Measurements from ENCODE around the gene RBM8A.

RBM8A gene

DNA sequence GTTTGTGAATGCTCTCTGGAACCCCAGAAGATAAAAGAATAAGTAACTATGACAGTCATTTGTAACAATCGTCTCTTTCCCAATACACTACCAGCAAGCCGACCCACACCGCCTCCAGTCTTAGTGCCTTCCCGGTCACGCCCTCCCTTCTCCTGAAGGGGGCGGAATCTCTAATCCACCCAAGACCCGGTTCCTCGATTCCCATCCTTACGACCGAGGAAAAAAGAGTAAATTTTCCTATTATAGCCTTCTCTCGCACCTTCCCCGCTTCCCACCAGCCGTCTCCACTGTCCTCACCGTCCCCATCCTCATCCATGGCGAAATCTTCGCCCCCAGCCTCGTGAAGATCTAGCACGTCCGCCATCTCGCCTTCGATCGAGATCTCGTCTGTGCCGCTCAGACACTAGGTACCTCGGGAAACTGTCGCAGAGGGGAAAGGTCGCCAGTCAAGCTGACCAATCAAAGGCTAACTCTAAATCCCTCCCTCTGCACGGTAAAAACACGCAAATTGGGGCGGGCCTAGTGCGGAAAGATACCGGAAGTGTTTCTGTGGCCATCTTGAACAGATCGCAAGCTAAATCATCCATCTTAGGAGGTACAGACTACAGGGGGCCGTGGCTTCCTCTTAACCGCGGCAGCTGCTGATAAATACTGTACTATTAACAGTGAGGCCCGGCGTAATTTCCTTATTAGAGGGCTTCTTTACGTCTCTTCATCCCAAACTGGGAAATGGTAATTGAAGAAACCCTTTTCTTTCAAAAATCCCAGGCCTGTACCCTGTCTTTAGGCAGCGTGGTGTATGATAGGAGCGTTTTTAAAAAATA lies at the start of gene RBM8A:
Gene RBM8A (minus strand): TSS at position 422 of the 824 bp plus-strand sequence. CDS start 58 bp downstream, at position 364.
- DNase-seq: peak; percentile 99
- in situ Hi-C loops (cut with MboI; ENCODE audit: low pct_unique_long_range_greater_than_20kb, low sequenced_read_pairs): no loop called here

DNA sequence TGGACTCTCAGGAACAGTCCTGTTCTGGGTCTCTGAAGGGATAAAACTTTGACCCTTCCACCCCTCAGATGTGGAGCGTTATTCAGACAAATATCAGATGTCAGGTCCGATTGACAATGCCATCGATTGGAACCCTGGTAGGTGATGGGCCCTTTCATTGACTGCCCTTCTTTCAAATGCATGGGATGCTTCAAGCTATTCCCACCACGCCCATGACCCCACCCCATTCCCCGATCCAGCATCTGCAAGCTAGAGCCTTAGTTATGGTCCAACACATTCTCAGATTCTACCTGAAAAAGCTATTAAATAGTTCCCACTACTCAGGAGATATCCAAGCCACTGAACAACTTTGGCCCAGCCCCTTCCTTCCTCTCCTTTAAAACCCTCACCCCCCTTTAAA lies 49.7 kb upstream of the RBM8A start:
- in situ Hi-C loops (cut with MboI; ENCODE audit: low pct_unique_long_range_greater_than_20kb, low sequenced_read_pairs): no loop called here
- DNase-seq: no peak

DNA sequence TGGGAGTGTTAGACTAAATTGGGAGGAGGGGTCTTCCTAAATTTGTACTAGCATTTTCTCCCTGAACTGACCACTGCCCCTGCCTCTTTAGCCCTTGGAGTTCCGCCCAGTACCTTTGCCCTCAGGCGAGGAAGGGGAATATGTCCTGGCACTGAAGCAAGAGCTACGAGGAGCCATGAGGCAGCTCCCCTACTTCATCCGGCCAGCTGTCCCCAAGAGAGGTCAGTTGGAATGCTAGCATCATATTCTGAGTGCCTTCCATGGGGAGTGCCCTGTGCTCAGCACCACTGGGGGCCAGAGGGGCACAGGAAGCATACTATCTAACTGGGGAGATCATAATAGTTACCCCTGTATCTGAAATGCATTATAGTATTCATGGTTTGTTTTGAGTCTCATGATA lies 47.9 kb upstream of the RBM8A start:
- in situ Hi-C loops (cut with MboI; ENCODE audit: low pct_unique_long_range_greater_than_20kb, low sequenced_read_pairs): no loop called here

DNA sequence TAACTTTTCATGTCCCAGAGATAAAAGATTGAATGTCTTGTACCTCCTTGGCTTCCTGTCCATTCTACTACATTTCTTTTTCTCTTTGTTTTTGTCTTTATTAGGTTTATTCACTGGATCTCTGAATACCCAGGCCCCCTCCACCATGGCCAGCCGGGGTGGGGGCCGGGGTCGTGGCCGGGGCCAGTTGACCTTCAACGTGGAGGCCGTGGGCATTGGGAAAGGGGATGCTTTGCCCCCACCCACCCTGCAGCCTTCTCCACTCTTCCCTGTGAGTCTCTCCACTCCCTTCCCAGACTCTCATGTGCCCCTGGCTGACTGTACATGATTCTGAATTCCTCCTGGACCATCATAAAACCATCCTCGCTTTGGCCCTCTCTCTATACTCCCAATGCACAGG lies 47.4 kb upstream of the RBM8A start:
- in situ Hi-C loops (cut with MboI; ENCODE audit: low pct_unique_long_range_greater_than_20kb, low sequenced_read_pairs): no loop called here
- no peak for DNase-seq

More for the DNA sequence above, 47.9 kb upstream of the RBM8A start:
- no peak for DNase-seq

DNA sequence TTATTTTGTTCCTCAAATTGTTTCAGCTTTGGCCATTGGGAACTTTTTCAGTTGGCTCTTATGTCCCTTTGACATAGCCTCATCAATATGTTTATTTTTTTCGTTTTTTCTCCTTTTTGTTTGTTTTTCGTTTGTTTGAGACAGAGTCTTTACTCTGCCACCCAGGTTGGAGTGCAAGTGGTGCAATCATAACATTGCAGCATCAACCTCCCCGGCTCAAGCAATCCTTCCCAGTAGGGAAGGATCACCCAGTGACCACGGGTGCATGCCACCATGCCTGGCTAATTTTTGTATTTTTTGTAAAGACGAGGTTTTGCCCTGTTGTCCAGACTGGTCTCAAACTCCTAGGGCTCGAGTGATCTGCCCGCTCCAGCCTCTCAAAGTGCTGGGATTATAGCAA lies 45.3 kb upstream of the RBM8A start:
- no peak for DNase-seq
- in situ Hi-C loops (cut with MboI; ENCODE audit: low pct_unique_long_range_greater_than_20kb, low sequenced_read_pairs): no loop called here

DNA sequence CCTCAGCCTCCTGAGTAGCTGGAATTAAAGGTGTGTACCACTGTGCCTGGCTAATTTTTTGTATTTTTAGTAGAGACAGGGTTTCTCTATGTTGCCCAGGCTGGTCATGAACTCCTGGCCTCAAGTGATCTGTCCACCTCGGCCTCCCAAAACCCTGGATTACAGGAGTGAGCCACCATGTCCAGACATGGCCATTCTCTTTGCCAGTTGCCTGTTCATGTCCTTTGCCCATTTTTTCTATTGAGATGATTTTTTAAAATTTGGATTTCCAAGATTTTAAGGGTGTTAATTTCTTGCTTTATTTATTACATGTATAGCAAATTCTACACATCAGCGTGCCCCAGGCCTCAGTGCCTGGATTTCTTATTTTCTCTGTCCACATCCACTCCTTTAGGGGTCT lies 40.0 kb upstream of the RBM8A start:
- in situ Hi-C loops (cut with MboI; ENCODE audit: low pct_unique_long_range_greater_than_20kb, low sequenced_read_pairs): no loop called here
- DNase-seq: no peak

DNA sequence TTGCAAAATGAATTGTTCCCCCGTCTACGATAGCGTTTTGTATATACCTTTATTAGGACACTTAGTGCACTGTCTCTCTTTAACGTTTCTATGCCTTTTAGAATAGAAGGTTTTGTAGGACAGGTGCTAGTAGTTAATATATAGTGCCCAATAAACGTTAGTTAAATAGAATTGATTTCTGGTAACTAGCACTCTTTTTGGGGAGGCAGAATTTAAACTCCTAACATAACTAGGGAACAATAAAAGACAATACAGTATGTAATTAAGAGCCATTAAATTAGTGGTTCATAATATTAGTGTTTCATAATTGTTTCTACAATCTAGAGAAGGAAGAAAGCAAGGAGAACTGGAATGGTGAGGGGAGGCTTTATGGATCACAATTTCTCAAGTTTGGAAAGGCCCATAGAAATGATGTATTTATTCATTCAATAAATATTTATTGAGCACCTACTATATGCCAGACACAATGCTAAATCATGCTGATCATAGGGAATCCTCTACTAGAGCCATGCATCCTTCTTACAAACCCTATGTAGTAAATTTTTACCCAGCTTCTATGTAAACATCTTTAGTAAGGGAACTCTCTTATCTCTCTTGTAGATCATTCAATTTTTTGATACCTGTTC lies 37.9 kb upstream of the RBM8A start:
- no peak for DNase-seq
- in situ Hi-C loops (cut with MboI; ENCODE audit: low pct_unique_long_range_greater_than_20kb, low sequenced_read_pairs): no loop called here

DNA sequence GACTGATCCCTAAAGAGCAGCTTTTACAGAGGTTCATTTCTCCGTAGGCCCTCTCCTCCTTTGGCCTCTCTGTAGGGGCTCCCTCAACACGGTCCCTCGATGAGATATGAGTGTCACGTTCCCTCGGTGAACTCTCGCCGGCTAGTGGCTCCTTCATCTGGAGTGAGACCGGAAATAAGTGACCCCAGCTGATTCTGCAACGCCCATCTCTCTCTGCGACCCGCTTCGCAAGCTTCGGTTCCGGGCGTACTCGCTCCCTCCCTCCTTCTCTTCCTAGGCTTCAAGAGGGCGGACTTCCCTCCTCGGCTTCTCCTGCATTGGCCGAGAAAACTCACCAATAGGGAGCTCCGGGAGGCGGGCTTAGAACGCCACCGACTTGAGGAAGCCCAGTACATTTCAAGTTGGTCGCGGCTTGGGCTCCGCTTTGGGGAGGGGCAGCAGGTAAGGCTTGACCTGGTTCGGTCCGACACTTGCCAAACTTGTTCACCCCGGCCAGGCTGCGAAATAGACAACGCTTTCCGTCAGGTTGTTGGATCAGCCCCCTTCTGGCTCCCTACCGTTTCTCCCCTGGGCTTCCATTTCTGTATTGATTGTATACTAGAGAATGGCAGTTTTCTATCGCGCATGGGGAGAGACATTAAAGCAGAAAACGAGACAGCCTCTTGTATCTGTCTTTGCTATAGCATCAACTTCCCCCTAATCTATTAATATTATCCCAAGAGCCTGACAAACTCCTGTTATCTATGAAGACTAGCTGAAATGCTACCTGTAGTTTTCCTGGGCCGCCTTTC lies 37.2 kb upstream of the RBM8A start, which contains the start of the genes ANKRD34A and POLR3GL:
Gene ANKRD34A (minus strand): TSS at position 248 of the 791 bp plus-strand sequence. CDS start 2,816 bp downstream, outside the sequence.
Gene POLR3GL (plus strand): TSS at position 363 of the 791 bp plus-strand sequence. CDS start 10,176 bp downstream, outside the sequence.
- DNase-seq: peak; percentile 96
- in situ Hi-C loops (cut with MboI; ENCODE audit: low pct_unique_long_range_greater_than_20kb, low sequenced_read_pairs): no loop called here

DNA sequence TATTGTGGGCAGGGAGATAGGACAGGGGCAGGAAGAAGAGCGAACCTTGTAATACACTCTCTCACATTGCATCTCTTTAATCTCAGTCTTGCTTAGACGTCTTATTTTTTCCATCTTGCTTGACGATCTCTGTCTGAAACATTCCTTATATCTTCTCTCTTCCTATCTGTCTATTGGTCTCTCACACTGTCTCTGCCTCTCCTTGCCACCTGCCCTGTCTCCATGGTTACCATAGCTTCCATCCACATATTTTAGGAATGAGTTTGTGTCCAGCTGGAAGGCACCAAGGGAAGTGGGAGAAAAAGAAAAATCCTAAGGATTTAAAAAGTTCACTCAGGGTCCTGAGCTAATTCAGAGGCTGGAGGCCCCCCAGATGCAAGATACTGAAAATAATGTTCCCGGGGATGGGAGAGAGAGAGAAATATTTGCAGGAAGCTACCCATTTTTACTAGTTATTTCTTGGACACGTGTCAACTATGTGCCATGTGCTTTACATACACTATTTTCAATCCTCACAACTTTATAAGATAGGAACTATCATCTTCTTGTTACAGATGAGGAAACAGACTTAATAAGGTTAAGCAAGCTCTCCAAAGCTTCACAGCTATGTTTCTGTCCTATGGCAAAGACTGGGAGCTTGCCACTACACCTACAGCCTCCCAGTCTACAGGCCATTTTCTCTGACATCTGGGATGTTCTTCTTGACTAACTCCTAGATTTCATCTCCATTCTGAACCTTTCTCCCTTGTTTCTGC lies 36.2 kb upstream of the RBM8A start:
- in situ Hi-C loops (cut with MboI; ENCODE audit: low pct_unique_long_range_greater_than_20kb, low sequenced_read_pairs): no loop called here

DNA sequence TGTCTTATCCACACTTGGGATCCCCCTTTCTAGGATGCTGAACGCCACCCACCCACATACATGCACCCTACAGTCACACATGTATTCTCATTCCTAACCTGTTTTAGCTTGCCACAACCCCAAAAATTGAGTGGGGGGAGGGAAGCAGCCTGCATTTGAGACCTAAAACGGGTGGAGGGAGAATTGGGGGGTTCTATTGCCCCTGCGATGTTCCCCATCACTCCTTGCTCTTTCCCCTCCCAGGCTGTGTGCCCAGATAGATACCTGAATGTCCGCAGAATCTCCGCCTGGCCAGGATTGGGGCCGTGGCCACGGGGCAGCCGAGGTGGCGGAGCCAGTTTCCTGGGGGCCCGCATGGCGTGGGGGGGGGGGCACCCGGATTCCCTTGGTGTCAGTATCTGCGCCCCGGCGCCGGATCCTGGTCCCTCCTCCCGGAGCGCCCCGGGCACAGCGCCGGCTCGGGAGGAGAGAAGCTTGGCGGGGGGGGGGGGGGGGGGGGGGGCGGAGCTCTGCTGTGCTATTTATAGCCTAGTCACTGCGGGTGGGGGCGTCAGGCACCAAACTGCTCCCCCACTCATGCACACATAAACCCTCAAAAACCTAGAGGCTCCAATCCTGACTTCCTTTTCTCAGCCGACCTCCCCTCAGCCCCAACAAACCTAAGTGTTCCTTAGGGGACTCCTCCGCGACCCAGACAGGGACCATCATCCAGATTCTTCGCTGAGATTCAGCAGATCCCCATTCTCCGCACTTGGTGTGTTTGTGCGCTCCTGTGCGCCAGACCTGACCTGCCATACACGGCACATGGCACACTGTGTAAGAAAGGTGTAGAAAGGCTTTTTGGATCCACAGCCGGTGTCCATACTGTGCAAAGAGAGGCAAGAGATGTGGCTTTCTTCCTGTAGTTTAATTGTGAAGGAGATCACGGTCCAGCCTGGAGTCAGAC lies 35.1 kb upstream of the RBM8A start:
- in situ Hi-C loops (cut with MboI; ENCODE audit: low pct_unique_long_range_greater_than_20kb, low sequenced_read_pairs): no loop called here
- no peak for DNase-seq

More for the DNA sequence above, 36.2 kb upstream of the RBM8A start:
- no peak for DNase-seq

DNA sequence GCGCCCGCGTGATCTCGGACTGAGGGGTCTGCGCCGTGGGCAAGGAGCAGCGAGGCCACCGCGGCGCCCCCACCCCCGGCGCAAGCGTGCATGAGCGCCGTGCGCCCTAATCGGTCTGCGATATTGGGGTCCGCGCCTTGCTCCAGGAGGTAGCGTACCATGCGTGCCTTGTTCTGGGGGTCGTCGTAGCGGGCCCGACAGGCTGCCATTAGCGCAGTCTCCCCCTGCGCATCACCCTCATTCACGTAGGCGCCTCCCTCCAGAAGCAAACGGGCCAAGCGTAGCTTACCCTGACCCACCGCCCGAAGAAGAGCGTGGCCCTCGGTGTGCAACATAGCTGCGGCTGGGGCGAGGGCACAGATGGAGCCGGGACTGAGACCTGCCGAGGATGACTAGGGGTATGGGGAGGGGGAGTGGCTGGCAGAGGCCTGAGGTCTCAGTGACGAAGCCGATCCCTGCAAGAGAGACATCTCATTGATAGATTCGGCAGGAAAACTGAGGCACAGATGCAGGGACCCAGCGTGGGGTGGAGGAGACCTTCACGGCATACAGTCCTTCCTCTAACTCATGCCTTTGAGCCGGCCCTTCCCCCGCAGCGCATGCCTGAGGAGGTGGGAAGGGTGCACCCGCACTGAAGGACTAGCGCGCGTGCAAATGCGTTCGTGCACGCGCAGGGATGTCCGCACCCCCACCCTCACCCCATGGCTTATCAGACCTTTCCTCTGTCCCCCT lies 34.3 kb upstream of the RBM8A start:
- DNase-seq: no peak
- in situ Hi-C loops (cut with MboI; ENCODE audit: low pct_unique_long_range_greater_than_20kb, low sequenced_read_pairs): no loop called here

DNA sequence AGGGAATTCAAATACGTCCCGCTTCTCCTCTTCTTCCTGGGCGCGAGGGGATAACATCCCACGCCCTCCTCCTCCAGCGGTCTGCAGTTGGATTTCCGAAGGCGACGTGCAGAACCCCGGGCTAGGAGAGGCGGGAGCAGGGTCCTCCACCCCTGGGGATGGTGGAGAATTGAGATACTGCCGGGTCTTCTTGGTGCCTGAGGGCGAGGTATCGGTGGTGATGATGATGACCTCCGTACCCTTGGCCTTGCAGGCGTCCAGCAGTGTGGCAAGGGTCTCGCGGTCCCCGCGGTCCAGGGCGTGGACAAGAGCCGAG lies 33.8 kb upstream of the RBM8A start:
- in situ Hi-C loops (cut with MboI; ENCODE audit: low pct_unique_long_range_greater_than_20kb, low sequenced_read_pairs): no loop called here
- no peak for DNase-seq

DNA sequence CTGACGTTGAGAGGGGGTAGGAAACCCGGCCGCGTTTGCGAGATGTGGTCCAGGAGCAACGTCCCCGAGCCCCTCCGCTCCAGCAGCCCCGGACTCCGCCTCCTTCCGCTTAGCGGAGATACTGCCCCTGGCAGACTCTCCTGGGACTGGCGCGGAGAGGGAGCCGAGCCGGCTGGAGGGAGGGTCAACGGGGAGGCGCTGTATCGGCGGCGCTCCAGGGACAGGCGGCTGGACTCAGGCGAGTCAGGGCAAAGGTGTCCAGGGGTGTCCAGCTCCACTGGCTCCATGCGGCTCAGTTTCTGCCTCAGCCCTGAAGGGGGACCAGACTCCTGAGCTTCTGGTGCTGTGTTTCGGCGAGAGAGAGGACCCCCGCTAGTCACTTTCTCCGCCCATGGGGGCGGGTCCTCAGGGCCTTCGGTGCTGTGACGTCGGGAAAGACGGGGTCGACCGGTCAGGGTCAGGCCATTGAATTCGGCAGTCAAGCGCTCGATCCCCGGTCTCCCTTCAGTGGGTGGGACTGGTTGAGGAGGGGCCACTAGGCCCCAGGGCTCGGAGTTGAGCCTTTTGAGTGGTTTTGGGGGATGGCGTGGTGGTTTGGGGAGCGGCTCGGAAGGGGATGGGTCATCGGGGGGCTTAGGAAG lies 33.3 kb upstream of the RBM8A start:
- DNase-seq: peak; percentile 77
- in situ Hi-C loops (cut with MboI; ENCODE audit: low pct_unique_long_range_greater_than_20kb, low sequenced_read_pairs): no loop called here

DNA sequence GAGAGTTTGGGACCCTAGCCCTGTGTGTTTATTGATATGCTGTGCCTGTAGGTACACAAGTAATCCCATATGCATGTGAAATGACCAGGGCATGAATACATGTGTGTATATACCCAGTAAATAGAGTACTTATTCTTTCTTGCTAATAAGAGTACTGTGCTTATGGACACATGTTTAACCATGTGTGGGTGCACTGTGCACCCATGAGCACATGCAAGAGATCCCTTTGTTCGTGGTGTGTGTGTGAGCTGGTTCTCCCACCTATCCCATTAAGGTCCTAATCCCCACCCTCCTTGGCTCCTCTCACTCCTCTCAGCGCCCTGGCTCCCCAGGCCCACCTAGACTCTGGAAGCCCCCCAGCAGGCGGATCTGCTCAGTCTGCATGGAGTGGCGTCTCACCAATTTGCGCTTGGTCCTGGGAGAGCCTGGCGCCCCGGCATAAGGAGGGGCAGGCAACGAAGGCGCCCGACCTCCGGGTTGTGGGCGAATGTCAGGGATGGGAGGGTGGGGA lies 32.7 kb upstream of the RBM8A start:
- in situ Hi-C loops (cut with MboI; ENCODE audit: low pct_unique_long_range_greater_than_20kb, low sequenced_read_pairs): no loop called here
- DNase-seq: no peak

DNA sequence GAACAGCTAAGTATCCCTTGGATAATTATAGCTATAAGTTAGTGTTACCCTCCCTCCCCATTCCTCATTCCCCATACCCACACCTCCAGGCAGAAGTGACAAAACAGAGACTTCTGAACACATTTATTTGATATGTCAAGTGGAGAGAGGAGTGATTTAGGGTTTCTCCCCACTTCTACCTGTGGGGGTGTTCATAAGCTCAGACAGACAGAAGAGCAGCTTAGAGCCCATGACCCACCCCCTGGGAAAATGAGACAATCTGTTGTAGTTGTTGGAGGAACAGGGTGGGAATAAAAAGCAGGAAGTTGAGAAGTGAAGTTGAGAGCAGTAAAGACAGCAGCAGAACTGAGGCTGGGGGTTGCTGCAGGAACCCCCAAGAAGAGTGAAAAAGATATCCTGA lies 32.0 kb upstream of the RBM8A start:
- peak; percentile 29 for DNase-seq
- in situ Hi-C loops (cut with MboI; ENCODE audit: low pct_unique_long_range_greater_than_20kb, low sequenced_read_pairs): no loop called here

DNA sequence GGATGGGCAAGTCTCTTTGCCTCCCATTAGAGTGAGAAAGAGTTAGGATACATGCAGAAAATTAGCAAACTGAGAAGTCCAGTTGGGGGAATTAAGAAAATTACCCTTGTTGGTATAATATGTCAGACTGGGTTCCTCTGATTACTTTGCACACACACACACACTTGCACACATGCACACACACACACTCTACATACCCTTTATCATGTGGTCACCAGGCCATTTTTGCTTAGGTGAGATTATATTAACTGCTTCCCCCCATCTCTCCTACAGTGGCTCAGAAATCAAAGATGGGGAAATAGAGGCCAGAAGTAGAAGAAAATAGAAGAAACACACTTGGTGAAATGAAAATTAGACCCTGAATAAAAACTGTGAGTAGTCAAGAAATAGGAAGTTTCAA lies 31.4 kb upstream of the RBM8A start:
- no peak for DNase-seq
- in situ Hi-C loops (cut with MboI; ENCODE audit: low pct_unique_long_range_greater_than_20kb, low sequenced_read_pairs): no loop called here
